CD4-positive, alpha-beta T cell treated with Interferon alpha-2 for 1 hour (primary cell): ENCODE results near the gene ISCA1.

Experiments
- DNase-seq, 2 donors: peaks; one replicate each; pipeline ENCODE4 v3.0.0-alpha.2; 2020 to 2022

Gene ISCA1

GRCh38 chr9:86282979-86283535 lies 719 bp upstream of the ISCA1 start:
- DNase-seq: no peak

DNA sequence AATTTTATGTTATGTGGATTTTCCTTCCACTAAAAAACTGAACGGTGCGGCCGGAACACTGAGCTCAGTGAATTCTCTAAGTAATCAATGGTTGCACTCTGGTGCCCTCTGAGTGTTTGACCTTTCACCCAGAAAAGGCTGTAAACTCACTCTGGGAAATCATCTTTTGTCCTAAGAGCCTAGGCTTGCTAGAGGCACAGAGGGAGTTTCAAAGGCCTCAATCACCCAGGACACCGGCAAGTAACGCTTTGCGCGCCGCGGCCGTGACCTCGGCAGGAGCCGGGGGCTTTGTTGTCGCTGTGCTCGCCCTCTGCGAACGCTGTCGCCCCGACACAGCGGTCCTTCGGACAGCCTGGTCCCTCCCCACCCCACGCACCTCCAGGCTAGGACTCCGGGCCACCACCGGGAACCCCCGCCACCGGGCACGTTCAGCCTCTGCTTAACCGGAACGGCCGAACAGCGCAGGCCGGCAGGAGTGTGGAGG lies 703 bp downstream of the ISCA1 start:
- no peak for DNase-seq

DNA sequence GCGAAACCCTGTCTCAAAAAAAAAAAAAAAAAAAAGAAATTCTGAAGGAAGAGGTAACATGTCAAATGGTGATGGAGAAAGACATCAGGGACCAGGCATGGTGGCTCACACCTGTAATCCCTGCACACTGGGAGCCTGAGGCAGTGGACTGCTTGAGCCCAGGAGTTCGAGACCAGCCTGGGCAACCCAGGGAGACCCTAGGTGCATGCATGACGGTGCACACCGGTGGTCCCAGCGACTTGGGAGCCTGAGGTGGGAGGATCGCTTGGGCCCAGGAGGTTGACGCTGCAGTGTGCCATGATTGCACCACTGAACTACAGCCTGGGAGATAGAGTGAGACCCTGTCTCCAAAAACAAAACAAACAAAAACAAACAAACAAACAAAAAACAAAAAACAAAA lies 1.8 kb downstream of the ISCA1 start:
- no peak for DNase-seq

GRCh38 chr9:86279839-86280238 lies 2.5 kb downstream of the ISCA1 start:
- DNase-seq: no peak

- no peak for DNase-seq
These were observed 5.3 kb downstream of the ISCA1 start for GRCh38 chr9:86277072-86277471.

- DNase-seq: no peak
These were observed 6.4 kb downstream of the ISCA1 start for GRCh38 chr9:86275962-86276361.

DNA sequence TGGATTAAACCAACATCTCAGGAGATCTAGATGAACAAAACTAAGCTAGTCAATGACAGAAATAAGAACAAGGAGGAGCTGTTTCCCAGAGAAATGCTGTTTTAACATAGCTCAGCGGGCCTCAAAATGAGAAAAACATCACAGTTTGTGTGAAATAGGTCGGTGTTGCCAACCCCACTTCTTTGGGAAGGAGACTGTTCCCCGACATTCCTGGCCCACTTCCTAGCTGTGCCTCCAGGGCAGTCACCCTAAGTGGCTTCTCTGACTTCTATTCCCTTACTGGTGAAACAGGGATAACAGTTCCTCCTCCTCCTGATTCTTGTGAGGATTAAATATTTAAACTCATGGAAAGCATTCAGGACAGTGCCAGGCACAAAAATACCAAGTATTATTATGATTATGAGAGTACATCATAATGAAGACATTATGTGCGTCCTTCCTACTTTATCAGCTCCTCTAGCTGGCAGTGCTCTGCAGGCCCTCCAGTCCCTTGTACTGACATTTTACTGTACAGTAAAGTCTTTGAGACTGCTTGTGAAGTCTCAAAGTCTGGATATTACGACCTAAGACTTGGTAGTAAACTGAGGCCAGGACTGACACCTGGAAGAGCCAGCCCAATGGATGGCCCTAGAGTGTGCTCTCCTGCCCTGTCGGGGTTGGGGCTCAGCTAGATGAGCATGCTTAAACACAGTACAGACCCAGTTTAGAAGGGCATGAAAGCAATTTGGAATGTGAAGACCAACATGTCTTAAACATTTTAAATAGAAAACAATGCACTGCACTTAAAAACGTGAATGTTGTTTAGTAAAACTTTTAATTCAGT lies 7.3 kb downstream of the ISCA1 start:
- DNase-seq: no peak

- DNase-seq: no peak
These were observed 10.1 kb downstream of the ISCA1 start for GRCh38 chr9:86272221-86272620.

DNA sequence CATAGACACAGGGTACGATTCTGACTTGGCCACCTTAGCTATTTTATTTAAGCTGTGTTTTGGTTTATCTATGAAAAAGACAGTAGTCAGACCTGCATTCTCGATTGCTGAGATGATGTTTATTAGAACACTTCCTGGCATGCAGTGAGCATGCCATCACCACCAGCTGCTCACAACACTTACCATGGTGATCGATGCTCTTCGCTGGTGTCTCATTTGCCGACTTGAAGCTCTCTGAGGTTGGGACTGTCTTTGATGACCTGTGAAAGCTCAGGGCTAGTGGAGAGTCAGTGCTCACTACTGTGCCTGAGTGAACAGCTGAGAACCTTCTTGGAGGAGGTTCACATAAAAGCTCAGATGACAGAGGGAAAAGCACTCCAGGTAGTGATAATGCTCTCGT lies 18.5 kb downstream of the ISCA1 start:
- no peak for DNase-seq

- DNase-seq: no peak
These were observed 19.8 kb downstream of the ISCA1 start for GRCh38 chr9:86262492-86262891.

DNA sequence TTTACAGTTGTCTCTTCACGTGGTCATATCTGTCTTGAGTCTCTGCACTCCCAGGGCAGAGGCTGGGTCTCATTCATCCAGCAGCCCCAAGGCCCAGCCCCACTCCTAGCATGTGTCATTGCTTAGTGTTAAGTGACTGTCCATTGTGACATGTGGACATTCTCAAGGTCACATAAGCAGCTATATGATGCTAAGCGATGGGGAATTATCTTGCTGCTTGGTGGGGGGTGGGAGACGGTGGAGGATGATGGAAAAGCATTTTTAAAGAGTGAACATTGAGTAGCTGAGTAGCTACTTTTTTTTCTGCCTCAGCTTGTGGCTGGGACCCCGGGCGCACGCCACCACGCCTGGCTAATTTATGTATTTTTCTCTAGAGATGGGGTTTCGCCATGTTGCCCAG lies 22.8 kb downstream of the ISCA1 start, which contains the start of gene C9orf153:
Gene C9orf153, minus strand, starts transcription at position 101 of the 400 bp plus-strand sequence. CDS start 30,054 bp downstream, outside the sequence.
- DNase-seq: no peak

DNA sequence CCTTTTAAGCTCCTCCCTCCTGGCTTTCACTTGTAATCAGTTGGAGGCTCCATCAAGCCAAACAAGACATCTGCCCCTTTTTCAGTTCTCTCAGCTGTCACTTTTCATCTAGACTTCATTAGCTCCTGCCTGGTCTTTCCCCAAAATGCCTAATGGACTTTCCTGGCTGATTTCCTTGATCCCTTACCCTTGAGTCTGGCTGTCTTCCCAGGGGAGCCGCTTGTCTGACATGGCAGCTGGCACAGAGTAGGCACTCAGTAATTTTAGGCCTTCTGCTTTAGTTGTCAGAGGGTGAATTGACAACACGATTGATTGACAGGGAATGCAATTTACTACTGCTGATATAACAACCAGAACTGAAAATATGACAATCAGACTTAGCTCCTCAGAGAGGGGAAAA lies 24.9 kb downstream of the ISCA1 start:
- no peak for DNase-seq

DNA sequence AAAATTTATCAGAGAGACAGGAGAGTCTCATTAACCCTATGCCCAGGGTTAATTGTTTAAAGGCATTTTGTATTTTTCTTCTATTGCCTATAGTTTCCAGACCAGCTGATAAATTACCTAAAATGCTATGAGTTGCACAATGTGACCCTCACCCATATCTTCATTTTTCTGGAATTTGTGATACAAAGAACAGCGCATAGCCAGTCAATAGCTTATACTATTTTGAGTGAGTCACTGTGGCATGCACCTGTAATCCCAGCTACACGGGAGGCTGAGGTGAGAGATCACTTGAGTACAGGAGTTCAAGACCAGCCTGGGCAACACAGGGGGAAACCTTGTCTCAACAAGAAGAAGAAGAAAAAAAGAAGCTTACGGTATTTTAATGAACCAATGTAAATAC lies 25.7 kb downstream of the ISCA1 start:
- DNase-seq: no peak

GRCh38 chr9:86253577-86253976 lies 28.8 kb downstream of the ISCA1 start:
- no peak for DNase-seq

DNA sequence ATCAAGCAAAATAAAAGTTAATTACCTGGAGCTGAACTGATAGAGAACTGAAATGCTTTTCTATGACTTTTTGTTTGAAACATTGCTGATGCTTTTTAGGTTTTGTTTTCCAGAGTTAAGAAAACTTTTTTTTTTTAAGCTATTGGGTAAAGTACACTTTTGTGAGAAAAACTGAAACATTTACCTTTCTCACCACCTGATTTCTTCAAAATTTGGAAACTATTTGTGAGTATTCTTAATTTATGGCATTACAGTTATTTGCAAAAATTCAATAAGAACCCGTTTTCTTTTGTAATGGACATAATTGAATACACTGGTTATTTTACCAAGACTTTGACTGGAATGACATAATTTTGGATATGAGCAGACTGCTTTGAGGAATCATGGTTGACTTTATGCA lies 29.5 kb downstream of the ISCA1 start:
- DNase-seq: no peak

- no peak for DNase-seq
These were observed 32.2 kb downstream of the ISCA1 start for GRCh38 chr9:86250123-86250522.

DNA sequence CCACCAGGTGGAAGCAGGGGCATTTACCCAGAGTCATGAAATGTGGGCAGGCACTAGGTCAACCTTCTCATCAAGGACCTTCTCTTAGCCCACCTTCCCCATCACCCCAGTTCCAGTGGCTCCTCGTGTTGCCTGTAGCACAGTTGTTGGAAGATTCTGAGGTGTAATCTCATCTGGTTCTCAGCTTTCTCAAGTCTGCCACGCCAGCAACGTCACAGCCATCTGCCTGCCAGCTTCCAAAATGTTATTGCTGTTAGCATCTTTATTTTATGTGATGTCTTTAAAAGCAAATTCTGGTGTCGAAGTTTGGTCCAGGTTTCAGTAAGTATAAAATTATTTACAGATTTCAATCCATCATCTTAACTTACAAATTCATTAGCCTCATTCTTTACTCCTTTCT lies 33.6 kb downstream of the ISCA1 start:
- DNase-seq: no peak

GRCh38 chr9:86246752-86247161 lies 35.6 kb downstream of the ISCA1 start:
- no peak for DNase-seq

GRCh38 chr9:86242071-86242470 lies 40.3 kb downstream of the ISCA1 start:
- no peak for DNase-seq

GRCh38 chr9:86241216-86241615 lies 41.1 kb downstream of the ISCA1 start:
- no peak for DNase-seq

GRCh38 chr9:86238861-86239770 lies 43.2 kb downstream of the ISCA1 start:
- no peak for DNase-seq

GRCh38 chr9:86230858-86231257 lies 51.5 kb downstream of the ISCA1 start:
- no peak for DNase-seq

DNA sequence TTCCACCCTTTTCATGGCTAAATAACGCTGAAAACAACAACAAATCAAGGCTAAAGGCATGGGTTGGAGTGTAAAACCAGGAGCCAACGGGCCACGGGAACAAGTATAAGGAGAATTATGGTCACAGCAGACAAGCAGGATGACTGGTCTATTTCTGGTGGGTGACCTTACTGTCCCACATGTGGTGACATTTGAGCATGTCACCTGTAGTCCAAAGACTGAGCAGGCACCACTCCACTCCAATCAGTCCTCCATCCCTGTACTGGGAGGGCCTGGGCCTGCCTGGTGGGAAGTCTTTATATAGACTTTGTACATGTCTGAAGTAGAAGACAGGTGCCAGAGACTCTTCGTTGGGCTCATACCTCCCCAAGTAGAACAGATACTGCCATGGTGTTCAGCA lies 59.7 kb downstream of the ISCA1 start:
- DNase-seq: no peak
